T-helper 1 cell treated with Interleukin-12 subunit alpha and Interleukin-12 subunit beta and Interleukin-4 antibody, amounts not matched to agents 30 ng/mL and 1 ng/mL, for 36 hours (primary cell): ENCODE measurements around the gene AOX1. TPM values are rescaled to one million over a fixed set of nuclear protein-coding genes. Genes with fewer than 3 reads are reported as not detected.
"Not testable (repeated sequence)": the region's sequence is repeated elsewhere in the genome, so short reads cannot be mapped to it uniquely, and the experiment has no call there.

Source experiments
- intact Hi-C: fragments of 100-400 bp; cut with micrococcal nuclease; formaldehyde crosslinking; loops from one replicate; pipeline ENCODE4 v1.15.1; 2024
- total RNA-seq: library from RNA; stranded (reverse); gene quantifications from 2 replicates; pipeline ENCODE4 v1.2.3, GENCODE V29; 2022

Gene AOX1
- total RNA-seq, 1 donor from 2014 or later: 0.34 TPM

GRCh38 chr2:200664770-200665494 lies 79.1 kb downstream of the AOX1 start:
- intact Hi-C loops: no loop called here

DNA sequence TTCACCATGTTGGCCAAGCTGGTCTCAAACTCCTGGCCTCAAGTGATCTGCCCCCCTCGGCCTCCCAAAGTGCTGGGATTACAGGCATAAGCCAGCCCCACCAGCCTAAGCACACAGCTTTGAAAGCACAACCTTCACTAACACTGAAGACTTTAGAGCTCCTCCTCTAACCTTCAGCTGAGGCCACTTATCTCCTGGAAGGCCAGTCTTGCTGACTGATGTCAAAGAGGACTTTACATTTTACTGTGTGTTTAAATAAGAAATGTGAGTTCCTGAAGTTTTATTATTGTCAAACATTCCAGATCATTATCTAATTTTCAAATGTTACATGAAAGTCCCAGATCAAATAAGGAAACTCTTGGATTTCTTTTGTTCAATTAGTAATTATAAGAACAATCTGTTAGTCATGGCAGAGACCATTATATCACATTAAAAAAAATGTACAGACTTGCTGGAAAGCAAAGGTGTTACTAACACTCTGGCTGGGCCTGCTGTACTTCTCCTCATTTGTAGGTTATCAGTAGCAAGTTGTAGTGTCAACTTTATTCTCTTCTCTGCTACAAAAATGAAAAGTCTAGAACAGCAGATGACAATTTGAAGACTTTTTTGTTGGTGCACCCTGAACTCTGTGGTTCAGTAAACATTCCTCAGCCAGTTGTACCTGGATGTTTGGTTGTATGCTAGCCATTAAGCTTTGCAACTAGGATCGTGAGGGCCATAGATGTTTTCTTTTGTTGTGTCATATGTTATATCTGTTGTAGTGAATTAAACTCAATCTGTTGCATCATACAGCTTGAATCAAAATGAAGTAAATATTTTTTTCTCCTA lies 80.0 kb downstream of the AOX1 start:
- intact Hi-C loops: no loop called here

DNA sequence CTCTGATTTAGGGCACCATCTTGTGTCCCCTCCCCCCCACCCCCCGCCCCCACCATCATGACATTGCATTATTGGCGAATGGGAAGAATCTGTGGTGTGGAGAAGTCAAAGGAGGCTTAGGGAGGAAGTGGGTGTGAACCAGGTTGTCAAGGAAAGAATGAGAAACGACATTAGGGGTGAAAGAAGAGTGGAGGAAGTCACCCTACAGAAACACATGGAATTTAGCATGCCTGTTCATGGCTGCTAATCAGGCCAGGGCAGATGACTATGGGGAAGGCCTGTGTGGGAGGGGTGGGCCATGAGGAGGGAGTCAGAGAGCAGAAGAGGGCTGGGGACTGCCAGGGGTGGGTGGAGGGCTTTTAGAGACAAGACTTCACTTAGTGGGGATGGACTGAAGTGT lies 81.6 kb downstream of the AOX1 start:
- intact Hi-C loops: no loop called here

DNA sequence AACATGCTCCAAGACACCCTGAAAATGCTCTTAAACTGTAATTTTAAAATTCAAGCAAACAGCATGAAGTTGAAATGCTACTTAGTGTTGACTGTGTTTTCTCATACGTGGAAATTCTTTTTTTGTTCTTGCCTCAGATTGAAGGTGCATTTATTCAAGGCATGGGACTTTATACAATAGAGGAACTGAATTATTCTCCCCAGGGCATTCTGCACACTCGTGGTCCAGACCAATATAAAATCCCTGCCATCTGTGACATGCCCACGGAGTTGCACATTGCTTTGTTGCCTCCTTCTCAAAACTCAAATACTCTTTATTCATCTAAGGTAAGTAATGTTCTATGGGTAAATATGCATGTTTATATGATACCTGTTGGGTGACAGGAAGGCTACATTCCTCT lies 82.7 kb downstream of the AOX1 start:
- intact Hi-C loops: no loop called here

DNA sequence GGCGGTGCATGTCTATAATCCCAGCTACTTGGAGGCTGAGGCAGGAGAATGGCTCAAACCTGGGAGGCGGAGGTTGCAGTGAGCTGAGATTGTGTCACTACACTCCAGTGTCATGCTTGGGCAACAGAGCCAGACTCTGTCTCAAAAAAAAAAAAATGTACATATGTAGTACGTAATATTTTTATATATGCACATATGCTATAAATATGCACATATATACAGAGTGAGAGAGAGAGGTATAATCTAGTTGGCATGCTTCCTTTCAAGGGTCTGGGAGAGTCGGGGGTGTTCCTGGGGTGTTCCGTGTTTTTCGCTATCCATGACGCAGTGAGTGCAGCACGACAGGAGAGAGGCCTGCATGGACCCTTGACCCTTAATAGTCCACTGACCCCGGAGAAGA lies 83.5 kb downstream of the AOX1 start:
- intact Hi-C loops: no loop called here

GRCh38 chr2:200670313-200670712 lies 84.5 kb downstream of the AOX1 start:
- intact Hi-C loops: no loop called here

DNA sequence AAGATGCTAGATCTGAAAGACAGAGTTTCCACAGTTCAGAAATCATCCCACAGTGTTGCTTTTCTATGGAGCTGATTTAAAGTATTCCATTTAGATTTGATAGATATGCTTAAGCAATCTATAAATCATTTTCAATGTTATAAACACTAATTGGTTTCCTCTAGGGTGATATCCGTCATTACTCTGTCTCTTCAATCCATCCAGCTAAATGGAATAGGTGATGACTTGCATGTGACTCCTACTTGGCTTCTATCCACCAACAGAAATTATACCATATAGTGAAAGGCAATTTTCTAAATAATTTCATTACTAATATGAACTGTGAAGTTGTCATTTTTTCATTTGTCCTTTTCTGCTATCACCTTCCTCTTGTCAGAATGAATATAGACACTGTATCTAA lies 84.9 kb downstream of the AOX1 start:
- intact Hi-C loops: no loop called here

DNA sequence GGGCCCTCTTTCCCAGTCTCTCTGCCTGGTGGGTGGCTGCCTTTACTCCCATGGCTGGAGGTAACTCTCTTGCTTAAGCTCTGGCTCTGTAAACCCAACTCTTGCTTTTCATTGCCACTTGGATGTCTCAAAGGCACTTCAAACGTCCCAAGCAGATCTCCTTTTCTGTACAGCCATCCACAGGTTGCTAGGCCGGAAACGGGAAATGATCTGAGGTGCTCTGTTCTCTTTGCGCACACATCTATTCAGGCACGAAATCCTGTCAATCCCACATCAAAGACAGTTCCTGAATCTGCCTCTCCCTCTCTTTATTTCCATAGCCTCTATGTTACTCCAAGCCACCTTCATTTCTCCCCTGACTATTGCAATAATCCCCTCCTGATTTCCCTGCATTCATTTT lies 87.4 kb downstream of the AOX1 start:
- intact Hi-C loops: no loop called here

DNA sequence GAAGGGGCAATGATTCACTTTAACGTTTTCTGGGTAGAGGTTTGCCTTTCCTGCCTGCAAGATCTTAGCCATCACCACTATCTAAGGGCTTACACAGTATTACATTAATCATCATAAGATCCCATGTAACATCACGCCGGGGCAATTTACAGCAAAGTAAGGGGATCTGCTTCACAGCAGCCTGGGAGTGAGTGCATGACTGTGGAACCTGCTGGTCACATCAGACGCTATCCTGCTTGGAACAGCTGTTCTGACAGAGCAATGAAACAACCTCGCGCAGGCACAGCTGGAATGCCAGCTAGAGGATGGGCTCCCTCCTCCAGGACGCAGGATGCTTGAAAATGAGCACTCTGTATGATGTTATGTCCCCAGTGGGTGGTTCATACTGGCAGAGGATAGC lies 89.0 kb downstream of the AOX1 start:
- intact Hi-C loops: no loop called here

DNA sequence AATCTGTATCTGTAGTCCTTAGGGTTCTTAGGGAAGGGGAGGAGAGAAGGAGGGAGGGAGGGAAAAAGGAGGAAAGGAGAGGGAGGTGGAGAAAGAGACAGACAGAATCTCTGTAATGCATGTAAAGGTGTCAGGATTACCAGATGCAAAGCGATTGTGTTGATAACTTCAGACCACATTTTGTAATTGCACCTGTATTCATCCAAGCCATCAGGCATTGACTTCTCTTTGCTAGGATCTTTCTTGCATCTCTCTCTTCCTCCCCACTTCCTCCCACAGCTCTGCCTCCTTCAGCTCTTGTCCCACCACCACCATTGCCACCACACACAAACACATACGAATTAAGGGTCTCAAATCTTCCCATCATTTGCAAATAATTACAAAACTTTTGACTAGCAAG lies 91.4 kb downstream of the AOX1 start:
- intact Hi-C loops: no loop called here

DNA sequence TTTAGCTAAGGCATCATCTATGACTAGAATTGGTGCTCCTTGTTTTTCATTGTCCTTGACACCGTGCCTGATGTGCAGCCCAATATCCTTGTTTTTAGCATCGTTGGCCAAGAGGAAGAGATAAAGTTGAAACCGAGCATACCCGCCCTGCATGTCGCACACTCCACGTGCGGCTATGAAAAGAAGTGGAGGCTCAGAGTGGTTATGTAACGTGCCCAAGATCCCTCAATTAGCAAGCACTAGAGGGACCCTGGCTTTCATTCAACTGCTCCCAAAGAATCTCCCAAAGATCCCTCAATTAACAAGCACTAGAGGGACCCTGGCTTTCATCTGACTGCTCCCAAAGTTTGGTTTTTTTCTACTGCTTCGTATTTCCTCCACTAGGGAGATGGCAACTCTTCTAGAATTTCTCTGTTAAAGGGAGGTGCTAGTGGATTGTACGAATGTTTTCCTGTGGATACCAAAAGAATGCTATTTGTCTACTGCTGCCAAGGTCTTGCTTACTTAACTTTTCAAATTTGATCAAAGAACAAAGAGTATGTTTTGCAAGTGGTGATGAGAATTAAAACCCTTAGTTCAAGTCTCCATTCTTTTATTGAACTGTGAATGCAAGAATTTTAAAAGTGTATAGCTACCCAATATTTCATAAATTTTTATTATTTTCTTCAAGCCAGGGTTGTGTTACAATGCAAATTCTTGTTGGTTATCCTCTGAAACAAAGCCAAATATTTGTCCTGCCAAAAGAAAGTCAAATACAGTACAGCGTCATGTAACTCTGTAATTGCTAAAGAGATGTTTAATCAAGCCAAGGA lies 92.1 kb downstream of the AOX1 start:
- intact Hi-C loops: no loop called here

- intact Hi-C loops: no loop called here
Measured at GRCh38 chr2:200679127-200679526, 93.3 kb downstream of the AOX1 start.

GRCh38 chr2:200679535-200679934 lies 93.7 kb downstream of the AOX1 start:
- intact Hi-C loops: no loop called here

GRCh38 chr2:200681697-200682096 lies 95.9 kb downstream of the AOX1 start:
- intact Hi-C loops: no loop called here

DNA sequence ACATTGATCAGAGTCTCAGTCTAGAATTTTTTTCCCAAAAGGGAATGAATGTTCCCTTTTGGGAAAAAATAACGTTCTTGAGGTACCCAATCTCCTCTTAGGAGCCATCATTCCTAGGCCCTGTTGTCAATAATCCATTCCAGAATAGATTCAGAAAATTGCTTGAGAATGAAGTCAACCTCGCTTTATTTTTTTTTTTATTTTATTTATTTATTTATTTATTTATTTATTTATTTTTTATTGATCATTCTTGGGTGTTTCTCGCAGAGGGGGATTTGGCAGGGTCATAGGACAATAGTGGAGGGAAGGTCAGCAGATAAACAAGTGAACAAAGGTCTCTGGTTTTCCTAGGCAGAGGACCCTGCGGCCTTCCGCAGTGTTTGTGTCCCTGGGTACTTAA lies 96.6 kb downstream of the AOX1 start:
- intact Hi-C loops: not testable (repeated sequence)

- intact Hi-C loops: no loop called here
Measured at GRCh38 chr2:200687922-200688920, 102.4 kb downstream of the AOX1 start.

DNA sequence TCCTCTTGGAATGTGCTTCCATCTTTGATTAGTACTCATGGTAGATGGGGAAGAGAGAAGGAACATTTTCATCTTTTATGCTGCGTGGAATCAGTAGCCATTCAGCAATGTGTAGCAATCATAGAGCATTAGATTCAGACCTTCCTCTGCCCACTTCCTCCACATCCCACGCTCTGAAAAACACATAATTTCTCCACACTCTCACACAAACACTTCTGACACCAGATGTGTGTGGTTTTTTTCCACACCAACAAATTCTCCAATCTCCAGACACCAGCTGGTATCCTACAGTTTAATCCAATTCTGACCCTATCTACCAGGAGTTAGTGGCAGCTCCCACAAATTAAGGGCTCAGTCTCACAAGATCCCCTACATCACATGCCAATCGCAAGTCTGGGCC lies 103.3 kb downstream of the AOX1 start:
- intact Hi-C loops: no loop called here

DNA sequence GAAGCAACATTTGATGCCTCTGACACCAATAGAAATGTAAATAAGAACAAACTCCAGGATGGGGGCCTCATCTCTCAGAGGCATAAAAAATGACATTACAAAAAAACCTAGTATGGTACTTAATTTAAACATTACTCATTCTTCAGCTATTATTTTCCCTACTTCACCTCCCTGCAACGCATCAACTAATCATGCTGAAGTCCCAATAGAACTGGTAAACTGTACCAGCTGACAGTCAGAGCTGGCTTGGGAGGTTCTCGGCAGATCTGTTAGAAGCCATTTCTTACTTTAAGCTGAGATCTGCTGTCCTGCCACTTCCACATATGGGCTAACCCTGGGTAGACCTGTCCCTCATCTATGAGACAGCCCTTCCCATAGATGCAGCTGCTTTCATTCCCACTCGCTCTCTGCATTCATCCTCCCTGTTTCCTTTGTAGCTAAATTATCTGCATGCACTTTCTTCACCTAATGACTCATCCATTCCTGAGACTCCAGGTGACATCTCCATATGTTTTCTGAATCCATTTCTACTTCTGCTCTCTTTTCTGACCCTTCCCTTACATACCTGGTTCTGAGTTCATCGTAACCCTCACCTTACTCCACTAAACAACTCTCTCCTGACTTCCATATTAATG lies 108.1 kb downstream of the AOX1 start:
- intact Hi-C loops: no loop called here

GRCh38 chr2:200695191-200695590 lies 109.4 kb downstream of the AOX1 start:
- intact Hi-C loops: no loop called here

GRCh38 chr2:200695601-200696000 lies 109.8 kb downstream of the AOX1 start:
- intact Hi-C loops: no loop called here
